Skeletal muscle satellite cell (primary cell): ENCODE data around the gene FLNC.

ENCODE experiments used
- H3K27me3 ChIP-seq: 2 replicates; pipeline ENCODE4 v1.7.0; 2013; ENCODE audit warnings: low read length; ENCODE audit not compliant: control insufficient read depth, insufficient read depth
- H3K36me3 ChIP-seq: 2 replicates; pipeline ENCODE4 v1.7.0; 2013; ENCODE audit warnings: mild to moderate bottlenecking, control low read depth, low read length; ENCODE audit not compliant: insufficient read depth
- H3K4me1 ChIP-seq: 2 replicates; pipeline ENCODE4 v1.7.0; 2013; ENCODE audit warnings: low read length; ENCODE audit not compliant: control insufficient read depth, insufficient read depth
- H3K4me2 ChIP-seq: 2 replicates; pipeline ENCODE4 v1.7.0; 2013; ENCODE audit warnings: mild to moderate bottlenecking, low read length
- H3K4me3 ChIP-seq: 2 replicates; pipeline ENCODE4 v1.7.0; 2013; ENCODE audit warnings: low read length
- H3K9ac ChIP-seq: 2 replicates; pipeline ENCODE4 v1.7.0; 2013; ENCODE audit warnings: mild to moderate bottlenecking, low read depth, low read length, moderate library complexity
- H3K9me3 ChIP-seq: replicated peaks from 2 replicates; pipeline ENCODE4 v1.7.0; 2013; ENCODE audit warnings: mild to moderate bottlenecking, control low read depth, low read length

FLNC gene

DNA sequence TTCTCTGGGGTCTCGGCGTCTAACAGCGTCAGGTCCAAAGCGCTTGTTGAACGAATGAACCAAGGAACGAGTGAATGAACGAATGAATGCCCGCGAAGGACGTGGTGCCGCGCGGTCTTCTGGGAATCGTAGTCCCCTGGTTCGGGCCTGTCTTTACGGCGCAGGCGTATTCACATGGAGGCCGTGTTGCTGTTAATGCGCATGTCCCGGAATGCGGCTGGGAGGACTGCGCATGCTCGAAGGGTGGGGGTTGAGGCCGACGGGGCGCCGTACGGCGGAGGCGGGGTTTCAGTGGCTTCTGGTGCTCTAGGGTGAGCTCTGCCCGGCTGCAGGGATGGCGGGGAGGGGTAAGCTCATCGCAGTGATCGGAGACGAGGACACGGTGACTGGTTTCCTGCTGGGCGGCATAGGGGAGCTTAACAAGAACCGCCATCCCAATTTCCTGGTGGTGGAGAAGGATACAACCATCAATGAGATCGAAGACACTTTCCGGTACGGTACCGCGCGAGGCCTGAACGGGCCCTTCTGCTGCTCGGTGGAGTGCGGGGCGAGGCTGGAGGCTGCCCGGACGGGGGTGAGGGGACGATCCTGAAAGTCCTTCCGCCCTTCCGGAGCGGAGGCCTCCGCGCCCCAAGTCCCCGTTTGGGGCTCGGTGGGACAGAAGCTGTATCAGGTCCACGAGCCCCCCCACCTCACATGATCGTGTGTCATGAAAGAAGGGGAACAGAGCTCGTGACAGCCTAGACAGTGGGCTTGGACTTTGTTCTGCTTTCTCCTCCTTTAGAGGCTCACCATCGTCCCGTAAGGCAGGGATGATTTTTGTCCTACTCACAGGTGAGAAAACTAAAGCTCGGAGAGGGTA lies 32.6 kb downstream of the FLNC start, which contains the start of gene ATP6V1F:
TSS of gene ATP6V1F (plus strand) at position 286 of the 862 bp plus-strand sequence. CDS start at position 335, 49 bp downstream.
- H3K4me3 ChIP-seq = peak within 1 kb of the TSS; percentile 83
- no peaks in the 10 kb centered on the region for H3K9me3 ChIP-seq
- H3K4me1 ChIP-seq = peaks cover 5% of the 10 kb centered on the region
- peaks cover 37% of the 10 kb centered on the region for H3K36me3 ChIP-seq
- H3K27me3 ChIP-seq = no peaks in the 10 kb centered on the region
- peak within 1 kb of the TSS; percentile 91 for H3K9ac ChIP-seq
- peak within 1 kb of the TSS; percentile 89 for H3K4me2 ChIP-seq

DNA sequence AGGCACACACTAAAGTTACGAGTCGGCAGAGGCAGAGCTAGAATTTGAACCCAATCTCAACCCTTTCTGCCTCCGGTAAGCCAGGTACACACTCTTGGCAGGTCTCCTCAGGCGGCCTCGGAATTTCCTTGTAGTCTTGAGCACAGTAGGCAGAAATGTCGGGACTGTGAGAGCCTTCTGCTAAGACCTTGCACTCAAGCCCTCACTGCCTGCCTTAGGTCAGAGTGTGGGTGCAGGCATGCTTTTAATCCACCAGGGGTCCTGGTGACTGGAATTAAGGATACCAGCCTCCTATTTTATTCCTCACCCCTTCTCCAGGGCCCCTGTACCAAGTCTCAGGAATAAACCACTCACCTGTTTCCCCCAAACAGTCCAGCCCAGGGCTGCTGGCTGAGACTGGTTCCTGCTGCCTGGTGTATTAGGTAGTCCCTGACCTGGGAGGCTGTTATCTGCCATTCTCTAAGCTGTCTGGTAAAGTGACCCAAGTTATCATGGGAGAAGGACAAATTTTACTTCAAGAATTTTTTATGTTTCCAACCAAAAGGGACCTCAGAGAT lies 33.3 kb downstream of the FLNC start:
- Histone ChIP-seq H3K4me1 (peaks cover 5% of the 10 kb centered on the region), H3K9ac (peak overlapping the region; percentile 91), H3K27me3 (no peaks in the 10 kb centered on the region), H3K36me3 (peaks cover 34% of the 10 kb centered on the region), H3K4me3 (peak overlapping the region; percentile 83), H3K4me2 (peak overlapping the region; percentile 89), H3K9me3 (no peaks in the 10 kb centered on the region)

DNA sequence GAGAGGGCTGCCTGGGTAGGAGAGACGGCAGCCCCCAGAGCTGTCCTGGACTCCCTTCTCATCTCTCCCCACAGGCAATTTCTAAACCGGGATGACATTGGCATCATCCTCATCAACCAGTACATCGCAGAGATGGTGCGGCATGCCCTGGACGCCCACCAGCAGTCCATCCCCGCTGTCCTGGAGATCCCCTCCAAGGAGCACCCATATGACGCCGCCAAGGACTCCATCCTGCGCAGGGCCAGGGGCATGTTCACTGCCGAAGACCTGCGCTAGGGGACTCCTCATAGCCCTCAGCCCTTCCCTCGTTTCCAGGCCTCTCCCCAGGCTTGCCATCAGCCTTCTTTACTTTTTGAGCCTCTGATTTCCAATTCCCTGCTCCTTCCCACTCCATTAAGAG lies 35.1 kb downstream of the FLNC start:
- Histone ChIP-seq H3K4me3 (no peak overlapping the region), H3K36me3 (peaks cover 24% of the 10 kb centered on the region), H3K4me2 (no peak overlapping the region), H3K27me3 (peaks cover 10% of the 10 kb centered on the region), H3K9ac (no peak overlapping the region), H3K4me1 (peaks cover 16% of the 10 kb centered on the region), H3K9me3 (no peaks in the 10 kb centered on the region)

DNA sequence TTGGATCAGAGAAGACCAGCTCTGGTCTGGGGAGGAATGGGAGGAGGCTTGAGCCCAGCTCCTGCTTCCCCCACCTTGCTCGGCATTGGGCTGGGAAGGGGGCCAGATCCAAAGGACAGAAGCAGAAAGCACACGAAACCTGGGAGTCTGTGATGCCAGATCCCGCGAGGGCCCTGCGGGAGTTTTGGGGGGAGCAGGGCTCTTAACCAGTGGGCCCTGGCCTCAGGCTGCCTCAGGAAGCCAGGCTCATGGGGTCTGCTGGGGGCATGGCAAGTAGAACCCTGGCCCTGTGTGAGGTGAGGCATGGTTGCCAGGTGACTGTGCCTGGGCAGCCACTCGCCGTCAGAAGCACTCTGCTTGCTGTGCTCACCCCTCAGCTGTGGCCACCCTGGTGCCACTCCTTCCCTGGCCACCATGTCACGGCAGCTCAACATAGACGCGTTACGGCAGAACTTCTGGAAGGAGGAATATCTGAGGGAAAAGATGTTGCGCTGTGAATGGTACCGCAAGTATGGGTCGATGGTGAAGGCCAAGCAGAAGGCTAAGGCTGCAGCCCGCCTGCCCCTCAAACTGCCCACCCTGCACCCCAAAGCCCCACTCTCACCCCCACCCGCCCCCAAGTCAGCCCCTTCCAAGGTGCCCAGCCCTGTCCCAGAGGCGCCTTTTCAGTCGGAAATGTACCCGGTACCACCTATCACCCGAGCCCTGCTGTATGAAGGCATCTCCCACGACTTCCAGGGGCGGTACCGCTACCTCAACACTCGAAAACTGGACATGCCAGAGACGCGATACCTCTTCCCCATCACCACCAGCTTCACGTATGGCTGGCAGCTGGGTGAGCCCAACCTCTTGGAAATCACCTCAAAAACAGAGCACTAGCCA lies 36.0 kb downstream of the FLNC start:
- H3K9me3 ChIP-seq = no peaks in the 10 kb centered on the region
- H3K9ac ChIP-seq = no peak overlapping the region
- peaks cover 24% of the 10 kb centered on the region for H3K36me3 ChIP-seq
- no peak overlapping the region for H3K4me2 ChIP-seq
- peaks cover 14% of the 10 kb centered on the region for H3K27me3 ChIP-seq
- no peak overlapping the region for H3K4me3 ChIP-seq
- peaks cover 16% of the 10 kb centered on the region for H3K4me1 ChIP-seq

DNA sequence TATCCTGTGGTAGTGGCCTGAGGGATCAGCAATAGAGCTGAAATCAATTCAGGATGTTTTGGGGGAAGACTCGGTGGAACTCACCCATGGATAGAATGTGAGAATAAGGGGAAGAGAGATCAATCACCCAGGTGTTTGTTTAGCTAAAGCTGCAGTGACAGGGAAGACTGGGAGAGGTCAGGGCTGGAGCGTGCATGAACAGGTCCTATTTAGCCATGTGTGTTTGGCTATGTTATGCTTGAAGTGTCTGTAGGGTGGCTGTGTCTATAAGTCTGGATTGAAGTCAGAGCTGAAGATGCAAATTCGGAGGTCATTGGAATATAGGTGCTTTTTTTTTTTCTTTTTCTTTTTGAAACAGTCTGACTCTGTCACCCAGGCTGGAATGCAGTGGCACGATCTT lies 37.0 kb downstream of the FLNC start:
- H3K9me3 ChIP-seq = no peaks in the 10 kb centered on the region
- peaks cover 18% of the 10 kb centered on the region for H3K27me3 ChIP-seq
- peaks cover 16% of the 10 kb centered on the region for H3K4me1 ChIP-seq

DNA sequence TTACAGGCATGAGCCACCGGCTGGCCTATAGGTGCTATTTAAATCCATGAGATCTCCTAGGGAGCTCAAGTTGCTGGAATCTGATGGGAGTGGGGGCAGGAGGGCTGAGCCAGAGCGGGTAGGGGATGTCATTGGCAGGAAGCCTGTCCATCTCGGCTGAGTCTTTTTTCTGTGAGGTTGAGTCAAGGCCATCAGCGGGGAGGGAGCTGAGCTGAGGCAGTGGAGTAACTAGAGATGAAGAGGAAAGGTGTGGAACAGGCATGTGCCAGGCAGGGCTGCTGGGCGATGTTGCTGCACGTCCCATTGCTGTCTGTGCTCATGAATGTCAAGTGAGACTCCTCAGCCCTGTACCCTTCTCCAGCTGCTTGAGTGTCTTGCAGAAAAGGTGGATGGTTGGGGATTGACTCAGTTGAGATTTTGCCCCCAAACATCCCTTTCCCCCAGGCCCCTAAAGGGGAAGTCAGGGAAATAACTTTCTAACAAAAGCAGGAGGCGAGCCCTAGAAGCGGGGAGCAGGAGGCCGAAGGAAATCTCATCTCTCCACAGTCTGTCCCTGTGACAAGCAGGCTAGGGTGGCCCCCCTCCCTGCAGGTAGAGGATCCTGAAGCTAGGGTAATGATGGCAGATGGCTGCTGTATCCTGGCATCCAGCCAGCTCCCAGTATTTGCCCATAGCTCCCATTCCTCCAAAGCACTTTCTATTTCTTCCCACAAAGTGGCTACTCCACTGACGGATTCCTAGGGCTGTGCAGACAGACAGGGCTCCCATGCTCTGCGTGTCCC lies 37.8 kb downstream of the FLNC start:
- Histone ChIP-seq H3K9me3 (no peaks in the 10 kb centered on the region), H3K4me3 (no peak overlapping the region), H3K27me3 (peaks cover 22% of the 10 kb centered on the region), H3K4me1 (peaks cover 16% of the 10 kb centered on the region), H3K9ac (no peak overlapping the region), H3K4me2 (no peak overlapping the region), H3K36me3 (peaks cover 24% of the 10 kb centered on the region)

More for the DNA sequence above, 37.0 kb downstream of the FLNC start:
- no peak overlapping the region for H3K9ac ChIP-seq
- H3K4me2 ChIP-seq = no peak overlapping the region
- H3K4me3 ChIP-seq = no peak overlapping the region
- peaks cover 24% of the 10 kb centered on the region for H3K36me3 ChIP-seq

DNA sequence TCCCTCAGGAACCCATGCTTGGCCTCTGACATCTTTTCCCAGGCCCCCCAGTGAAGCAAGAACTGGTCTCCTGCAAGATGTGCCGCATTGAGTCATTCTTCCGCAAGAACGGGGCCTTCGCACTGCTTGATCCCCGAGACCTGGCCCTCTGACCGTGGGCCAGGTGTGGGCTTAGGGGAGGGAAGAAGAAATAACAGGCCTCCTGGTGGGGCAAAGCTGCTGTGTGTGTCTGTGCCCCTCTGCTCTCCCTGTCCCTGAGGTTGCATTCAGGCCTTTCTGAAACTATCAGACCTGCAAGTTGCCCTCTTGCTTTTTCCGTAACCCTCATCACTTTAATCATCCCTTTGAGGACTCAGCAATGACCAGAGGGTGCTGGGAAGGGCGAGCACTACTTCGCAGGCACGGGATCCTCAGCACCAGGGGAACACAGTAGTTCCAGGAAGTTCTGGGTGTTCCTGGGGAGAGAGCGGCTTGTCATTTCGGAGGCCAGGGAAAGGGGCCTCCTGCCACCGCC lies 38.5 kb downstream of the FLNC start:
- no peak overlapping the region for H3K9ac ChIP-seq
- no peaks in the 10 kb centered on the region for H3K9me3 ChIP-seq
- H3K36me3 ChIP-seq = peaks cover 24% of the 10 kb centered on the region
- H3K4me1 ChIP-seq = peaks cover 14% of the 10 kb centered on the region
- peaks cover 22% of the 10 kb centered on the region for H3K27me3 ChIP-seq
- H3K4me2 ChIP-seq = peak overlapping the region; percentile 92
- H3K4me3 ChIP-seq = peak overlapping the region; percentile 66

DNA sequence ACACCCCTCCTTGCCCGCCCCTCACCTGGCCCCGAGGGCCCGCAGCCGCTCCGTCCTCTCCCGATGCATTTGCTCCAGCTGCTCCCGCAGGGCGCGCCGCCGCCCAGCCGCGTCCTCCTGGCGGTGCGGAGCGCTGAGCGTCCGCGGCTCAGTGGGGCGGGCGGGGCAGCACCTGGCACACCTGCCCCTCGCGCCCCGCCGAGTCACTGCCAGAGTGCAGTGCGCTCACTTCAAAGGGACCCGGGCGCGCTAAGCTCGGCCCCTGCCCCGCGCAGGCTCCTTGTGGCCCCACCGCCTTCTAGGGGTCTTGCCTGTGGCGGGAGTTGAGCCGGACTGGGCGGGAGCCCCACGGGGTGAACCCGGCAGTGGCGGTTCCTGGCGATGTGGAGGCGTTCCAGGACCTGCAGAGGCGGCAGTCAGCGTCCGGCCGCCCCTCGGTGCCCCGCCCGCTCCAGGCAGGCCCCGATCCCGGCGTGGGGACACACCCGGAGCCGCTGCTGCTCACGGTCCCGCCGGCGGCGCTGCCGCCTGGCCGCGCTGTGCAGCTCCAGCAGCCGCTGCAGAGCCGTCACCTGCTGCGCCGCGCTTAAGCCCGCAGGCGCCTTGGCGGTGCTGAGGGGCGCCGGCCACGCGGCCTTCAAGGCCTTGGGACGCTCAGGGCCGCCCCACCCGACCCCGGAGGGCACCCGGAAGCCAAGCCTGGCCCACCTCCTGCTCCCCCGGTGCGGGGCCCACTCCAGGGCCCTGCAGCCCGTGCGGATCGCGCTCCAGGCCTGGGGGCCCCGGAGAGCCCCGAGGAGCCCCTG lies 39.1 kb downstream of the FLNC start:
- Histone ChIP-seq H3K27me3 (peaks cover 22% of the 10 kb centered on the region), H3K36me3 (peaks cover 24% of the 10 kb centered on the region), H3K9me3 (no peaks in the 10 kb centered on the region), H3K4me1 (peaks cover 11% of the 10 kb centered on the region), H3K9ac (no peak overlapping the region), H3K4me2 (peak overlapping the region; percentile 92), H3K4me3 (peak overlapping the region; percentile 66)

DNA sequence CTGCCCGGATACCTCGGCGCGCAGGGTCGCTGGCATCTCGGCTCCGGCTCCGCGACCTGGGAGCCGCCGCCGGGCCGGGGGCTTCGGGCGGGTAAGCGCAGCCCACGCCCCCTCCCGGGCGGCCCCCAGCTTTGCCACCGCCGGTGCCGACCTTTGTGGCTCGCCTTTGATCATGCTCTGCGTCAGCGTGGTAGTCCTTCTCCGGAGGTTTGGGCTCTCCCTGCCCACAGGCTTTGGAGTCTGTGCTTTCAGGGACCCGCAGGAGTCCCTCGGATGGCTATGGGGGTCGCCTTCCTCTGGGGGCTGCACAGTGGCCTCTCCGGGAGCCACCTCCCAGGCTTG lies 39.7 kb downstream of the FLNC start:
- Histone ChIP-seq H3K9me3 (no peaks in the 10 kb centered on the region), H3K4me1 (peaks cover 11% of the 10 kb centered on the region), H3K4me2 (peak overlapping the region; percentile 92), H3K36me3 (peaks cover 20% of the 10 kb centered on the region), H3K27me3 (peaks cover 22% of the 10 kb centered on the region), H3K9ac (no peak overlapping the region), H3K4me3 (peak overlapping the region; percentile 66)

DNA sequence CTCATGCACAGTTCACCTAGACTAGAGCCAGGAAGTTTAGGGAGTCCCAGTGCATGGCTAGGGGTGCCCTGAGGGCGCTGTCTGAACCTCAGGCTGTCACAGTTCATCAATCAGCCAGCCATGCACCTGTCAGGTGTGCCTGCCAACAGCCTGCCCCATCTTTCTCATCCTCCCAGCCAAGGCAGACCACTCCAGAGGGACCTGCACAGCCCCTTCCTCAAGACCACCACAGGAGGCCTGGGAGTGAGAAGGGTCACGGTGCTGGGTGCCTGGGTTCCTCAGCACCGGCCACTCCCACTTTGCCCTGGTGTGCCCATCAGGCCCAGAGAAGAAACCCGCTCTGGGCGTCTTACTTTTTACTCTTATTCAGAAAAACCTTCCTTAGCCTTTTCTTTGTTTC lies 40.8 kb downstream of the FLNC start:
- H3K4me3 ChIP-seq = no peak overlapping the region
- no peaks in the 10 kb centered on the region for H3K9me3 ChIP-seq
- no peak overlapping the region for H3K4me2 ChIP-seq

More for the DNA sequence above, 40.8 kb downstream of the FLNC start:
- Histone ChIP-seq H3K27me3 (peaks cover 22% of the 10 kb centered on the region), H3K36me3 (peaks cover 9% of the 10 kb centered on the region), H3K9ac (no peak overlapping the region), H3K4me1 (peaks cover 11% of the 10 kb centered on the region)
